ENCODE data around the gene USP40. TPM values are rescaled to one million over a fixed set of nuclear protein-coding genes. Genes with fewer than 3 reads are reported as not detected.

USP40 gene
- polyA plus RNA-seq, 3 donors = 45.9 to 64.2 (median 48.7) TPM

- no peak for DNase-seq (ENCODE audit: extremely low read depth in 1 of 11, low read depth in 9 of 11, low spot score in 4 of 11)
These were observed 85.0 kb downstream of the USP40 start for GRCh38 chr2:233481368-233482142.

DNA sequence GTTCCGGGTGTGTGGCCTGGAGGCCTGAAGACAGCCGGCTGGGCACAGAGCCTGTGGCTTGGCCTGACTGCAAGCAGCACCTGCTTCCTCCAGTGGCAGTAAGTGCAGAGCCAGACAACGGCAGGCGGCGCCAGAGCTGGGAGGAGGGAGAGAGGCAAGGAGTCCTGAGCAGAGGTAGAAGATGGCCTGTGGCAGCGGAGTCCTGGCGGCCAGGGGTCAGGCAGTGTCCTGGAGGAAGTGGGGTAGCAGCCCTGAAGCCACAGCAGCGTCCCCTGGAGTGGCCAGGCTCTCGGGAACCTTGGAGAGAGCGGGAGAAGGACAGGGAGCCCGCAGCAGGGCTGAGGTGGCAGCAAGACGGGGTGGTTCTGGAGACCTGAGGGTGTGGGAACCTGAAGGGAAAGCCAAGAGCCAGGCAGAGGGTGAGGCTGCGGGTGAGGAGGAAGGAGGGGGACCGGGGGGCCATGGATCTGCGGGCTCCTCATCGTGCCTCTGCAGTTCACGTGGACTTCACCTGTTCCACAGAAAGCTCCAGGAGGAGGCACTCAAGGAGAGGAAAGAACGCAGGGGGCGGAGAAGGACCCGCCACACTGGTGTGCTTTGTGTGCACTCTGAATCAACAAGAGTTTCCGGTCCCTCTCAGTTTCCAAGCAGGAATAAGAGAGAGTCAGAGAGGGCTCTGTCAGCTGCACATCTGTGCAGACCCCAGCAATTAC, 85.9 kb downstream of the USP40 start:
- no peak for DNase-seq (ENCODE audit: extremely low read depth in 1 of 11, low read depth in 9 of 11, low spot score in 4 of 11)

GRCh38 chr2:233479616-233480489, 86.7 kb downstream of the USP40 start:
- DNase-seq (ENCODE audit: extremely low read depth in 1 of 11, low read depth in 9 of 11, low spot score in 4 of 11) = no peak

DNA sequence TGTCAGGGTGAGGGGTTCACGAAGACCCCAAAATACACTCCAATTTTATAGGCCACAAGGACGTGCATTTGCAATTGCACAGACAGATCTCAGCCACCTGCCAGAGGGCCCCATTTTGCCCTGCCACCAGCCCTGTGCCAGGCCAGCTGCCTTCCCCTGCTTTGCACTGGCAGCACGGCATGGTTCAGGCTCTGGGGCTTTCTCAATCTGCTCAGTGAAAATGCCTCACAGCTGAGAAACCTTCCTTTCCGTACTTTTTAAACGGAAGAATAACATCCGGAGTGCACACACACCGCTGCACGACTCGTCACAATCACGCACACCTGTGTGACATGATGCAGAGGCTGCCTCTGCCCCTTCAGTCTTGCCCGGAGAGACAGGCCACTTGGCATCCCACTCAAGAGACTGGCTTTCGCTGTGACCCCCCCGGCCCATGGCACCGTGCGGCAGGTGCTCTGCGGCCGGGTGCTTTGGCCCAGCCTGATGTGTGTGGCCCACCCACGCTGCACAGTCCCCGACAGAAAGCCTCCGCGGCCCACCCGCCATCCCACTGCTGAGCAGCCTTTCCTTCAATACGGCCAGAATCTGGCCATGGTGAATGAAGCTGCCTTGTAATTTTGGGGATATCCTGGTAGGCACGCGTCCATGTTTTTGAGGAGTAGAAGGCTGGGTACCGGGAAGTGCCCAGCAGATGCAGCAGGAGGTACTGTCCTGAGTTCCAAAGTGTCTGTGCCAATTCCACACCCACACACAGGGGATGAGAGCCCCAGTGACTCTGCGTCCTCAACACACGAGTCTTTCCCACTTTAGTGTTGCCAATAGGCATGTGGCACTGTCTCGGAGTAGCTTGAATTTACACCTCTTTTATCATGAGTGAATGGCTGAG, 88.8 kb downstream of the USP40 start:
- no peak for DNase-seq (ENCODE audit: extremely low read depth in 1 of 11, low read depth in 9 of 11, low spot score in 4 of 11)

DNA sequence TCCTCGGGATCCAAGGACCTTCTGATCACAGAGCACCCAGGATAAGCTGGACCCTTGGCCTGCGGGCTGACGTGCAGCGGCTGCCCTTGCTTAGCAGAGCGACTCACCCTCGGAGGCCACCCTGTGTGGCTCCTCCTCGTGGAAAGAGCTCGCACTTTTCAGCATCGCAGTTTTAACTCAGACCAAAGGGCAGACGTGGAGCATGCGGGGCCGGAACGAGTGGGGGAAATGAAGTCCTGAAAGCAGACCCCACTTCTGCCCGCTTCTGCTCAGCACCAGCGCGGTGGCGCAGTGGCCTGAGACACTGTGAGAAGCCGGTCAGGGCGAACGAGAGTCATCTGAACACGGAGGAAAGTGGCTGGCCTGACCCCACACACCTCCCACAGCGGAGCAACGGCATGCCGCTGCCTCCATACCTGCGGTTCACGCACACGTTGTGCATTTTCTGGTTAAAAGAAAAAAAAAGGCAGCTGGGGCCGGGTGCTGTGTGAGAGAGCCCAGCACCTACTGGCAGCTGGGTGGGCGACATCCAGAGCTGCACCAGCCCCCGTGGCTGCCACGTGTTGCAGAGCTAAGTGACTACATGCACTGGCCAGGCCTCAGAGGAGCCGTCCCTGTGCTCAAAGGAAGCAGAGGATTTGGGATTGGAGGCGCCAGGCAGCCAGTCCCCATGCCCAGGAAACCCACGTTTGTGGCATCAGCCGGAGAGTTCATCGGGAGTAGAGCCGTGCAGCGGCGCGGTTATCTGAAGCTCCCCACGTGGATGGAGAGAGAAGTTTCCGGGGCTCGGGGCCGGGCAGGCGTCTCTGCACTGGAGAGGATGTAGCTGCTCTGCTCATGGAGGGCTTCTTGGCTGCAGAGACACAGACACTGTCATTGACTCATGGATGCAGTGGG, 89.7 kb downstream of the USP40 start:
- DNase-seq (ENCODE audit: extremely low read depth in 1 of 11, low read depth in 9 of 11, low spot score in 4 of 11) = no peak

GRCh38 chr2:233476063-233476410, 90.5 kb downstream of the USP40 start:
- no peak for DNase-seq (ENCODE audit: extremely low read depth in 1 of 11, low read depth in 9 of 11, low spot score in 4 of 11)

DNA sequence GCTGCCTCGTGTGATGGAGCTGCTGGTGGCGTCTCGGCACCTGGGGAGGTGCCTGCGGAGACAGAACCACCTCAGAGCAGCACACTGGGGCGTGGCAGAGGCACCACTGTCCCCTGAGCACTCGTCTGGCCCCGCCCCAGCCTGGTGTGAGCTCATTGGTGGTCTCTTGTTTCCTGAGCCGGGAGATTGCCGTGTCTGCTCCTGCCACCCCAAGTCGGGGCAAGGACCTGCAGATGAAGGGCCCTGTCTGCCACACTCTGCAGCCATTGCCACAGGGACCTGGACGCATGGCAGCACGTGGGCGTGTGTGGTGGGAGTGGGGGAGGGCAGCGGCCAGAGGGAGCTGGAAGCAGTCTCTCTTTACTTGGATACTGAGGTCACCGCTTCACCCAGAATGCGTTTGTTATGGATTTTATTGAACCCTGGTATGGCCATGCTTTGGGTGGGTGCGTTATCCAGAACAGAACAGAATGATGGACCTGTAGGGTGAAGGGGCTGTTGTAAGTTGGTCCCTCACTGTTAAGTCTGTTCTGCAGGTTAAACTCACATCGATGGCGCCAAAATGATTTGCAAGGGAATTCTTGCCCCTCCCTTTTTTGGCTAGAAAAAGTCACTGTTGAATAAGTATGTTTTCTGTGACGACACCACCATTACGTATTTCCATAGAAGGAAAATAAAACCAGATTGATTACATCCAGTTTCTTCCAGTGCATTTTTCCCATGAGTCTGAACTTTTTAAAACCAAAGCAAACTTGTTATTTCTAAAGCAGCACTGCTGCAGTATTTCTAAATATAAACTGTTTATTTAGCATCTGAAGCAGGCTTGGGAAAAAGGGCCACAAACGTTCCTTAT, 92.0 kb downstream of the USP40 start:
- peak in 3 of 11 donors; percentile 3 to 11 (median 7) for DNase-seq (ENCODE audit: extremely low read depth in 1 of 11, low read depth in 9 of 11, low spot score in 4 of 11)

GRCh38 chr2:233473878-233474277, 92.7 kb downstream of the USP40 start:
- DNase-seq (ENCODE audit: extremely low read depth in 1 of 11, low read depth in 9 of 11, low spot score in 4 of 11) = no peak

DNA sequence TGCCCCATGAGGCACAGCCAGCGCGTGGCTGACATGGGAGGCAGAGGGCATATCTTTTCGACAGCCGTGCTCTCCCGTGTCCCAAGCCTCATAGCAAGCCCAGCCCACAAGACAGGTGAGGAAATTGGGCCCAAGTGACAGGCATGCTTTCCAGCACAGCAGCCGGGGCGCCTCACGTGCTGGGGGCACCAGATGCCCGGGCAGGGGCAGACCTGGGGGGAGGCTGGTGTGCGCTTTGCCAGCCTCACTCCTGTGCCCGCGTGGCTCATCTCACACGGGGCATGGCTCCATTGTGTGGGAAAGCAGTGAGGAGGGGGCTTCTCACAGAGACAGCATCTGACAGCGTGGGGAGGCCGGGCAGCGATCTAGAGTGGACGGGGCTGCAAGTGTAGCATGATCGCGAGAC, 93.2 kb downstream of the USP40 start:
- DNase-seq (ENCODE audit: extremely low read depth in 1 of 11, low read depth in 9 of 11, low spot score in 4 of 11) = no peak

GRCh38 chr2:233471291-233472035, 95.1 kb downstream of the USP40 start:
- no peak for DNase-seq (ENCODE audit: extremely low read depth in 1 of 11, low read depth in 9 of 11, low spot score in 4 of 11)

GRCh38 chr2:233470839-233471238, 95.7 kb downstream of the USP40 start:
- no peak for DNase-seq (ENCODE audit: extremely low read depth in 1 of 11, low read depth in 9 of 11, low spot score in 4 of 11)

- peak in 10 of 11 donors; percentile 9 to 60 (median 41) for DNase-seq (ENCODE audit: extremely low read depth in 1 of 11, low read depth in 9 of 11, low spot score in 4 of 11)
These were observed 96.4 kb downstream of the USP40 start for GRCh38 chr2:233470011-233470687.

DNA sequence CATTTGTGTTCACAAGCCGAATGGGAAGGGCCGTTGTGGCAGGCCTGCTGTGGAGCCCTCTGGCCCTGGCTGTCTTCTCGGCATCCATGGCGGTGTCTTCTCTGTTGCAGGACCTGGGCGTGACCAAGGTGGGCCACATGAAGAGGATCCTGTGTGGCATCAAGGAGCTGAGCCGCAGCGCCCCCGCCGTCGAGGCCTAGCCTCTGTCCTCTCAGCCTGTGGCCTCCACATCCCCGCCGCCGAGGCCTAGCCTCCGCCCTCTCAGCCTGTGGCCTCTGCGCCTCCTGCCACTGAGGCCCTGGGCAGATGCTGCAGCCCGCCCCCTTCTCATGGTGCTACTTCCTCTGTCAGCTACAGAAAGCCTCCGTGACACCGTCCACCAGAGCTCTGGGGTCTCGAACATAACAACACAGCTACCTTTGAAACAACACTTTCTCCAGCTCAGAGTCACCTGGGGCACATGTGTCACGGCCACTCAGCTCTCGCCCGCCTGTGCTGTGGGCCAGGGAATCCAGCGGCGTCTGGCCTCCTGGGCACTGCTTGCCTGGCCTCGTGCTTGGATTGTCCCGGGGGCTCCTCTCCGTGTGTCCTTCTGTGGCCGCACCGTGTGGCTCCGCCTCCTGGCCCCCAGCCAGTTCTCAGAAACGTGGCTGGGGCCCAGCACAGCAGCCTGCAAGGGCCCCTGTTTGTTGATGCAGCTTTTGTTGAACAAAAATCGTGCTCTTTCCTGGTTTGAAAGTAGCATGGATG, 97.1 kb downstream of the USP40 start:
- peak in 2 of 11 donors; percentile 2 to 9 for DNase-seq (ENCODE audit: extremely low read depth in 1 of 11, low read depth in 9 of 11, low spot score in 4 of 11)

DNA sequence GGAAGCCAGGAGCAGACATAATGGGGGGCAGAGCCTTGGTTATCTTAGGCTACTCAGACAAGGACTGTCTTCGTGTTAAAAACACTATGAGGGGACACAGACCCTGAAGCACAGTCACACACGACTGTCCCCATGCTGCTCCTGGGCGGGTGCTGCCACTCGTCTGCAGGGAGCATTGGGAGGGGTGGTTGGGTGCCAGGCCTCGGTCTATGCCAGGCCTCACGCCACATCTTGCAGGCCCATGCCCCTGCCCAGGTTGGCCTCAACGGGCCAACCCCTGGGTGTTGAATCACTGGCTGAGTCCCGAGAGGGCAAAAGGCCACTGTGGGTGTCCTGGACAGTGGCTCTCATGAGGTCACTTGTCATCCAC, 97.9 kb downstream of the USP40 start:
- DNase-seq (ENCODE audit: extremely low read depth in 1 of 11, low read depth in 9 of 11, low spot score in 4 of 11) = no peak

Data from renal cortex interstitium (tissue), 11 donors.